ENCODE data around the gene ASTN2. TPM values are rescaled to one million over a fixed set of nuclear protein-coding genes. Genes with fewer than 3 reads are reported as not detected.

Gene ASTN2
- total RNA-seq, 2 donors from 2014 or later: 3.7 to 4.8 TPM

DNA sequence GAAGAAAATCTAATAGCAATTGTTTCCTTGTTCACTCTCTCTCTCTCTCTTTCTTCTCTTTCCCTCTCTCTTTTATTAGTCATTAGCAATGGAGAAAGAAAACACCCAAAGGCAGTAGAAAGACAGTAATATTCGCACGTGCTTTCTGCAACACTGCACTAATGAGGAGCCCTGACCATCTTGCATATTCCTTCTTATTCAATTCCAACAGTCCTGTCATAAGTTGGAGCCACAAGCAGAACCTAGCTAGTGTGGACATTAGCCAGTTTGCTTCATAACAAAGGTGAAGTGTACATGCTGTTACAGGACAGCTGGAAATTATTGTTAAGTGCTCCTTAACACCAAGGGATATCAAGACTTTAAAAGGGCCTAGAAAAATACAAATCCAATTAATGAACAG, 664.3 kb downstream of the ASTN2 start:
- peaks cover 31% of the 10 kb centered on the region for H3K27me3 Mint-ChIP-seq
- DNase-seq (no peak), ATAC-seq (no peak)
- H3K9me3 ChIP-seq (ENCODE audit: control insufficient read depth, low read length, poor library complexity, severe bottlenecking): no peaks in the 10 kb centered on the region
- H3K36me3 Mint-ChIP-seq (ENCODE audit: low read depth): peaks cover 2% of the 10 kb centered on the region
- H3K4me1 Mint-ChIP-seq: peaks cover 4% of the 10 kb centered on the region
- no peak overlapping the region for H3K4me3 Mint-ChIP-seq
- no peak overlapping the region for H3K27ac Mint-ChIP-seq

DNA sequence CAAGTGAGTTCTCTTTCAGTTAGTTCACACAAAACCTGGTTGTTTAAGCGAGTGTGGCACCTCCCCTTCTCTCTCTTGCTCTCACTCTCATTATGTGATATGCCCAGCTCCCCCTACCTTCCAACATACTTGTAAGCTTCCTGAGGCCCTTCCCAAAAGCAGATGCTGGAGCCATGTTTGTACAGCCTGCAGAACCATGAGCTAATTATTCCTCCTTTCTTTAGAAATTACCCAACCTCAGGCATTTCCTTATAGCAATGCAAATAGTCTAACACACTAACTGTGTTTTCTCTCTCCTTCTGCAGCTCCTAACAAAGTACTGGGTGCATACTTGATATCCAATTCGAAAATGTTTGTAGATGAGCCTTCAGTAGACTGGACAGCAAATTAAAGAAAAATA, 665.1 kb downstream of the ASTN2 start:
- Mint-ChIP-seq H3K27ac (no peak overlapping the region), H3K4me3 (no peak overlapping the region), H3K36me3 (ENCODE audit: low read depth) (peaks cover 2% of the 10 kb centered on the region), H3K27me3 (peaks cover 31% of the 10 kb centered on the region), H3K4me1 (peaks cover 4% of the 10 kb centered on the region)
- DNase-seq: no peak
- H3K9me3 ChIP-seq (ENCODE audit: control insufficient read depth, low read length, poor library complexity, severe bottlenecking): no peaks in the 10 kb centered on the region
- ATAC-seq: no peak

DNA sequence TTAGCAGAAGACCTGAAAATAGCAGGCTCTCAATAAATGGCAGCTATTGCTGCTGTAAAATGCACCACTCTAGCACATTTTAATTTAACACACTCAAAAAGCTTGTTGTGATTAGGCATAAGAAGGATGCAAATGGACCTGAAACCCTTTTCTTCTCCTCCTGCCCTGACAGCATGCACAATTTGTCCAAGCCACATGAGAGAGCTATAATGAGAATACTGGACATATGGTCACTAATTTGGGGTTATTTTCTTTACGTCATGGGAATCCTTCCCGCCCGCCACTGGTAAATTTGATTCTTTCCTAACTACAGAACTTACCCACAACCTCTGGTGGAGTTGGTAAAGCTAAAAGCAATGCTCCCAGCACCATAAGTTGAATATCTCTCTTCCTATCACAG, 665.7 kb downstream of the ASTN2 start:
- H3K9me3 ChIP-seq (ENCODE audit: control insufficient read depth, low read length, poor library complexity, severe bottlenecking): no peaks in the 10 kb centered on the region
- Mint-ChIP-seq H3K4me3 (no peak overlapping the region), H3K27me3 (peaks cover 35% of the 10 kb centered on the region), H3K36me3 (ENCODE audit: low read depth) (peaks cover 2% of the 10 kb centered on the region), H3K4me1 (peaks cover 4% of the 10 kb centered on the region), H3K27ac (no peak overlapping the region)
- ATAC-seq (no peak), DNase-seq (no peak)

DNA sequence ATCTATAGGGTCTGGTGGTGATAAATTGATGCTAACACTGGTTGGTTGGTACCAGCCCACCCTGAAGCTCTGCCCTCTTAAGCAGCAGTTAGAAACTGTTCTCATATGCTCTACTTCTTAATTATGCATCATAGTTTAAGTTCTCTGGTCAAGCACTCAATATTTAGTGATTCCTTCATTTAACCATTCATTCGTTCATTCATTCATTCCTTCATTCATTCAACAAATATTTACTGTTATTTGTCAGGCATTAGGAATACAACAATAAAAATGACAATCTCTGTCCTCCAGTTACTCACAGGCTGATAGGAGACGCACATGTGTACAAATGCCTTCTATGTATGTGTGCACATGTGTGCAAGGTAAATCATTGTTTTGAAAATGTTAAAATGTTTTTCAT, 673.1 kb downstream of the ASTN2 start:
- Mint-ChIP-seq H3K4me3 (no peak overlapping the region), H3K27ac (no peak overlapping the region), H3K27me3 (peaks cover 26% of the 10 kb centered on the region), H3K36me3 (ENCODE audit: low read depth) (no peaks in the 10 kb centered on the region), H3K4me1 (no peaks in the 10 kb centered on the region)
- H3K9me3 ChIP-seq (ENCODE audit: control insufficient read depth, low read length, poor library complexity, severe bottlenecking): no peaks in the 10 kb centered on the region
- no peak for ATAC-seq
- no peak for DNase-seq

DNA sequence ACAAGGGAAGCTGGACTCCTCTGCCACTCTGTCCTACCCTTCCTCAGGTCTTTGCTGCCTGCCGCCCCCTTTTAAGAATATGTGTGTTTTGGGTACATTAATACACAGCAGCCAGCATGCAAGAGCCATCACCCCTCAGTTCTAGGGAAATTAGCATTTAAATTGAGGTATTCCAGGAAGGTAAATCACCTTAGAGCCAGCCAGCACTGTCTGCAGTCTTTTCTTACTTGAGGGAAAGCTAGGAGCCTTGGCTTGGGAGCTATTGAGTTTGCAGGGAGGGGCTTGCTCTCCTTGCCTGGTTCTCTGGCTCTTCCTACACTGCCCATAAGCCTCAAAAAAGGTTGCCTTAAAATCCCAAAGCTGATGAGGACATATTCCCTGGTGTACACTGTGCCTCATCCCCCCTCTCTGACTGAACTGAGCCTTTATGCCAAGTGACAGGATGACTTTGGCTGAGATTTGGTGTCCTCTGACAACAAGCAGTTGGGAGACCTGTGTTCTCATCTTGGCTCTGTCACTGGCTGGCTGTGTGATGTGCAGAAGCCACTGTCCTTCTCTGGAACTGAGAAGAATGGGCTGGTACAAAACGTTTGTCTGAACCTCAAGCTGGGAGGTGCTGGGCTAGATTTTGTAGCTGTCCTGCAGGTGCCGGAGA, 673.6 kb downstream of the ASTN2 start:
- no peak overlapping the region for H3K4me3 Mint-ChIP-seq
- no peaks in the 10 kb centered on the region for H3K4me1 Mint-ChIP-seq
- H3K9me3 ChIP-seq (ENCODE audit: control insufficient read depth, low read length, poor library complexity, severe bottlenecking): no peaks in the 10 kb centered on the region
- no peak for DNase-seq
- peaks cover 31% of the 10 kb centered on the region for H3K27me3 Mint-ChIP-seq
- H3K36me3 Mint-ChIP-seq (ENCODE audit: low read depth): no peaks in the 10 kb centered on the region
- no peak for ATAC-seq
- H3K27ac Mint-ChIP-seq: no peak overlapping the region

DNA sequence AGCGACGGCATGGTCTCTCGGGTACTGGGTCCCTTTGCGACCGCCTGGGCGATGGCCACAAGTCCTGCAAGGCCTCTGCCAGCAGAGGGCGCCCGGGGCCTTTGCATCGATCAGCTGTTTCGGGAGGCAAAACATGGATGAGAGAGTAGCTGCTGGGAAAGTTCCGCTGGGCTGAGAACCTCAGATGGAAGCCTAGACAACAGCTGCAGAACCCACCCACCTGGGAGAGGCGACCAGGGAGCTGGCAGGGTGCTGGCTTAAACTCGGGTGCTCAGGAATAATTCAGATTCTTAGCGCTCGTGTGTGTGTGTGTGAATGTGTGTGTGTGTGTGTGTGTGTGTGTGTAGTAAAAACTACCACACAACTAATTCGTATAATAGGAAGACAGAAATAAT, 677.7 kb downstream of the ASTN2 start:
- H3K4me1 Mint-ChIP-seq: peaks cover 2% of the 10 kb centered on the region
- ATAC-seq: no peak
- DNase-seq: peak; percentile 22 to 35 (median 22)
- H3K9me3 ChIP-seq (ENCODE audit: control insufficient read depth, low read length, poor library complexity, severe bottlenecking): no peaks in the 10 kb centered on the region
- no peak overlapping the region for H3K4me3 Mint-ChIP-seq
- peaks cover 30% of the 10 kb centered on the region for H3K27me3 Mint-ChIP-seq
- H3K36me3 Mint-ChIP-seq (ENCODE audit: low read depth): peaks cover 2% of the 10 kb centered on the region
- H3K27ac Mint-ChIP-seq: peak overlapping the region; percentile 77

DNA sequence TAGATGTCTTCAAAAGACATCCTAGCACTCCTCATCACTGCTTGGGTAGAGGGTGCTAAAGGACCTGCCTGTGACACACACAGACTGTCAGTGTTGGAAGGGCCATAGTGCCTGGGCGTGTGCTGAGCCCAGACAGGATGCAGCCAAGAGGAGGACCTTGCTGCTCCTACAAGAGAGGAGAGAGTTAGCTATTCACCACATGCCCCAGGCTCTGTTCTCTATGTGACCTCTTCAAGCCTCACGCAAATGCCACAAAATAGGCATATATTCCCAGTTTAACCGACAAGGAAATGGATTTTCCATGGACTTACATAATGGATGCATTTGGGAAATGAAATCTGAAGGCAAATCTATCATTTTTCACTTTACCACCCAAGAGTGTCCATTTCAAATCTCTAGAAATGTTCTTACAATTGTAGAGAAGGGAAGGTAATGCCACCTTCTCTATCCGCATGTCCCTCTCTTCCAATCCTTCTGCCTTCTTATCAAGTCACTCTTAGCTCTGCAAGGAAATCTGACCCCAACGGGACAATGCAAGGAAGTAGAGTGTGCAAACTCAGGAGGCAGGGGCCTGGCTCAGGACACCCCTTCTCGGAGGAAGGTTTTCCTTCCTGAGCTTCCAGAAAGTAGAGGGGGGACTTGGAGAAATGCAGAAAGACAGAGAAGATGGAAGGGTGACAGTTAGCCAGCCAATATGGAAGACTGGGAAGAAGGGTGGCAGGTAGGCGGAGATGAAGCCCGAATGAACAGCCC, 678.3 kb downstream of the ASTN2 start:
- DNase-seq (no peak), ATAC-seq (no peak)
- peaks cover 26% of the 10 kb centered on the region for H3K27me3 Mint-ChIP-seq
- H3K27ac Mint-ChIP-seq: peak overlapping the region; percentile 77
- H3K36me3 Mint-ChIP-seq (ENCODE audit: low read depth): peaks cover 2% of the 10 kb centered on the region
- no peaks in the 10 kb centered on the region for H3K9me3 ChIP-seq (ENCODE audit: control insufficient read depth, low read length, poor library complexity, severe bottlenecking)
- no peak overlapping the region for H3K4me3 Mint-ChIP-seq
- H3K4me1 Mint-ChIP-seq: peaks cover 2% of the 10 kb centered on the region

DNA sequence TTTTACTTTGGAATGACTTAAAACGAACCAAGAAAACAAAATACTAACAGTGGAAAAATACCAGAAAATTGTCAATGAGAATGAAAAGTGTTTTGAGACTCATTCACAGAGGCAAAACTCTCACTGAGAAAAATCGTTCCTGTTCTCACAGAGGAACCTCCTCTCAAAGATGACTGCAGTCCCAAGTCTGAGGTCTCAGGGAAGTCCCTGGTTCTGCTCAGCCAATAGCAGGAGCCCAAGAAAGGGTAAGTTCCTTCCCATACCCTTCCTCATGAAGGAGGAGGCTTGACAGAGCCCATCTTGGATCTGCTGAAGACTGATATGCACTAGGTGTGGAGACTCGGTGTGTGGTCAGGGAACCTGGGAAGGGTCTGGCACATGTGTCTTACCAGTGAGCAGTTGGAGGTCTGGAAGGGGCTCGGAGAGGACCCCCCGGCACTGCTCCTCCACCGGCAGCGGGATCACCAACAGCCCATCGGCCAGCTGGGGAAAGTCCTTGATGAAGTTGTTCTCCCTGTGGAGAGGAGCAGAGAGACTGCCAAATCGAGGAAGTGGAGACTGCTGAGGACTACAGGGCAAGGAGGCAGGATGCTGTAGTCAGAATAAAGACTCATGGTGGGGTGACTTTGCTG, 681.7 kb downstream of the ASTN2 start:
- ATAC-seq (no peak), DNase-seq (no peak)
- H3K9me3 ChIP-seq (ENCODE audit: control insufficient read depth, low read length, poor library complexity, severe bottlenecking): no peaks in the 10 kb centered on the region
- Mint-ChIP-seq H3K27me3 (peaks cover 26% of the 10 kb centered on the region), H3K27ac (no peak overlapping the region), H3K4me3 (no peak overlapping the region), H3K36me3 (ENCODE audit: low read depth) (peaks cover 2% of the 10 kb centered on the region), H3K4me1 (peaks cover 2% of the 10 kb centered on the region)

DNA sequence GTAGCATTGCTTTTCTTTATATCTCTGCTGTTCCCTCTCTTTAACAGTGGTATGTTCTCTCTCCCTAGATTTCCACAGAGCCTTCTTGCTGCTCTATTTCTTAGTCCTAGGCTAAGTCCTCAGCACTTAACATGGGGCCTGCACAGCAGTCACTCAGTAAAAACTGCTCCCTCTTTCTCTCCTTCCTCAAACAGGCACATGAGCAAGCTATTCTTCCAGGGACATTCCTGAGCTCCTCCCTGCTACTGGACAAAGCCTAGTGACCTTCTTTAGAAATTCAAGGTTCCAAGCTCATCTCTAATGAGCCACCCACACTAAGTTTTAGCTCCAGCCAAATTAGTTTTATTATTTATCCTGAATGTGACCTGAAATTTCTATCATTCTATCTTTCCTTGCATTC, 688.3 kb downstream of the ASTN2 start:
- no peak overlapping the region for H3K4me3 Mint-ChIP-seq
- H3K9me3 ChIP-seq (ENCODE audit: control insufficient read depth, low read length, poor library complexity, severe bottlenecking): no peaks in the 10 kb centered on the region
- peaks cover 2% of the 10 kb centered on the region for H3K4me1 Mint-ChIP-seq
- ATAC-seq (no peak), DNase-seq (no peak)
- H3K27ac Mint-ChIP-seq: no peak overlapping the region
- peaks cover 12% of the 10 kb centered on the region for H3K27me3 Mint-ChIP-seq
- no peaks in the 10 kb centered on the region for H3K36me3 Mint-ChIP-seq (ENCODE audit: low read depth)

DNA sequence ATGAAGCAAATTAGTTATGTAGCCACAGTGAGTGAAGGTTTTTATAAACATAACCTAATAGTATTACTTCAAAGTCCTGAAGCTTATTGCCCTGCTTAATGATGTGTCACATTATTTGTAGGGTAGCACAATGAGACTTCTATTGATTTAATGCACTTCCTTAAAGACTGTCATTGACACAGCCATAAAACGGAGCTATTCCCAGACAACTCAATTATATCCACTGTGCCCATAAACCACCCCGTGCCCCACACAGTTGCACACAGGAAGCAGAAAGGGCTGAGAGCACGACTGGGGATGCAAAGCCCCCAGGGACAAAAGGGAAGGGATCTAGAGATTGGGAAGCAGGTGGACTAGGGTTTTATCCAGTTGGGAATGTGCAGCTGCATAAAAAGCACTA, 690.7 kb downstream of the ASTN2 start:
- ATAC-seq (no peak), DNase-seq (no peak)
- no peaks in the 10 kb centered on the region for H3K36me3 Mint-ChIP-seq (ENCODE audit: low read depth)
- peaks cover 2% of the 10 kb centered on the region for H3K4me1 Mint-ChIP-seq
- peaks cover 11% of the 10 kb centered on the region for H3K27me3 Mint-ChIP-seq
- no peak overlapping the region for H3K27ac Mint-ChIP-seq
- H3K9me3 ChIP-seq (ENCODE audit: control insufficient read depth, low read length, poor library complexity, severe bottlenecking): no peaks in the 10 kb centered on the region
- H3K4me3 Mint-ChIP-seq: no peak overlapping the region

DNA sequence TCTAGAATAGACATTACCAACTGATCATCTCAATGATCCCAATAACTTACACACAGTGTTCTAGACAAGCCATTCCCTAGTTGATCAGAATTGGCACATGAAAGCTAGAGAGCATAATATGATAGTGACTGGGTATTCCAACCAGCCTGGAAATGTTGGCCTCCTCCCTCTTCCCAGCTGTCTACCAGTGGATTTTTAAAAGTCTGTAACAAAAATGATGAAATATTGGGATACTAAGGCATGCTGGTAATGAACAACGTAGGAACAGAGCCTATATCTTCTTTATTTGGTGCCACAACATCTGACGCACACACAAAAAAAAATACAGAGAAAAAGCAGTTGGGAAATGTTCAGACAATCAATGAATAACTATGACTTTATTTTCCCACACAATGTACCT, 692.9 kb downstream of the ASTN2 start:
- H3K4me3 Mint-ChIP-seq: no peak overlapping the region
- peaks cover 3% of the 10 kb centered on the region for H3K36me3 Mint-ChIP-seq (ENCODE audit: low read depth)
- H3K27me3 Mint-ChIP-seq: no peaks in the 10 kb centered on the region
- H3K9me3 ChIP-seq (ENCODE audit: control insufficient read depth, low read length, poor library complexity, severe bottlenecking): no peaks in the 10 kb centered on the region
- peaks cover 5% of the 10 kb centered on the region for H3K4me1 Mint-ChIP-seq
- H3K27ac Mint-ChIP-seq: no peak overlapping the region
- DNase-seq (no peak), ATAC-seq (no peak)

DNA sequence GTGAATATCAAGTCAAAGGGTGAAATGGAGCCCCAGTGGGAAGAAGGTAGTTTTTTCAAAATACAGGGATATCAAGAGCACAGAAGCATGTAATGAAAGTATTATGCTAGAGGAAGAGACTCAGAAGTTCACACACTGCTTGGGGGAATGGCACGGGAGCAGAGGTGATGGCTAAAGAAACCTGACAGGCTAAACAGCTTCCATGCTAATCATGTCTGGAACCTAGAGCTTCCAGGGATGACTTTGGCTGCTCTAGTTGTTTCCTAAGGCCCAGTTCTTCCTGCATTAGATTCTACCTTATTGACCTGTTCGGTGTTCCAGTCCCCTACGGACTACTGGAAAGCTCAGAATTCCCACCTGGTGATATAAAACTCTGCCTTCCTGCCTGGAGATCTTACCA, 693.4 kb downstream of the ASTN2 start:
- DNase-seq: no peak
- peaks cover 3% of the 10 kb centered on the region for H3K36me3 Mint-ChIP-seq (ENCODE audit: low read depth)
- no peak overlapping the region for H3K27ac Mint-ChIP-seq
- H3K9me3 ChIP-seq (ENCODE audit: control insufficient read depth, low read length, poor library complexity, severe bottlenecking): no peaks in the 10 kb centered on the region
- H3K4me1 Mint-ChIP-seq: peaks cover 4% of the 10 kb centered on the region
- no peak overlapping the region for H3K4me3 Mint-ChIP-seq
- H3K27me3 Mint-ChIP-seq: no peaks in the 10 kb centered on the region
- ATAC-seq: no peak

DNA sequence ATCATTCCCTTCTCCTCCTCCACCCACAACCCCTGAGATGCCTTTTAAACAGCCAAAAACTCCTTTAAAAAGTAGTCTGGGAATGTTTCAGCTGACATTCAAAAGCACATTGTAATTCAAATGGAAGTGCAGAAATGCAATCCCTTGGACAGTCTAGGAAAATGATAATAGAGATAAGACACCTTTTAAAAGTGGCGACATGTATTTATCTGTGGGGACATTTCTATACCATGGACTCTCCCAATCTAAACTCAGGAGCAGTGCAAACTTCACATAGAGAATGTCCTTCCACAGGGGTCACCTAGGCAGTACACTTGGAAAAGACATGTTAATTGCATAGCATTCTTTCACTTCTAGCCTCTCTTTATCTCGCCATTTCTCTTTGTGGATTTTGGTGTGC, 694.7 kb downstream of the ASTN2 start:
- Mint-ChIP-seq H3K4me1 (peaks cover 4% of the 10 kb centered on the region), H3K36me3 (ENCODE audit: low read depth) (peaks cover 3% of the 10 kb centered on the region), H3K27ac (no peak overlapping the region), H3K27me3 (no peaks in the 10 kb centered on the region), H3K4me3 (no peak overlapping the region)
- ATAC-seq: no peak
- no peak for DNase-seq
- no peaks in the 10 kb centered on the region for H3K9me3 ChIP-seq (ENCODE audit: control insufficient read depth, low read length, poor library complexity, severe bottlenecking)
